ENCODE results near the gene STARD3. TPM values are rescaled to one million over a fixed set of nuclear protein-coding genes. Genes with fewer than 3 reads are reported as not detected.

STARD3 gene
- total and polyA plus RNA-seq, 2 of the 13 experiments (the other 11 are each of a cell fraction or from before 2014, with no cell fraction given): 34.6 to 100 TPM

GRCh38 chr17:39699818-39700147 lies 62.8 kb downstream of the STARD3 start, which contains the start of gene ERBB2 (continued):
- TF ChIP-seq GABPA (IDR thresholded peaks at IDR 0.05; ENCODE audit: low read depth, low read length): no peak
- TF ChIP-seq GABPA (CRISPR knock-in tag; IDR thresholded peaks at IDR 0.05; ENCODE audit: low read depth): no peak
- no peak for TF ChIP-seq ZNF773 (CRISPR knock-in tag; IDR thresholded peaks at IDR 0.05; ENCODE audit: borderline replicate concordance)
- no peak for TF ChIP-seq GZF1 (CRISPR knock-in tag; IDR thresholded peaks at IDR 0.05)
- TF ChIP-seq ZBTB14 (CRISPR knock-in tag; IDR thresholded peaks at IDR 0.05): no peak
- TF ChIP-seq ZNF746 (CRISPR knock-in tag; IDR thresholded peaks at IDR 0.05): no peak
- TF ChIP-seq TARDBP (CRISPR knock-in tag; IDR thresholded peaks at IDR 0.05): peak; percentile 28; the same call in 1 of the 2 replicates
- no peak for TF ChIP-seq ZNF562 (CRISPR knock-in tag; IDR thresholded peaks at IDR 0.05; ENCODE audit: borderline replicate concordance)
- TF ChIP-seq STAT6 (CRISPR knock-in tag; IDR thresholded peaks at IDR 0.05; ENCODE audit: borderline replicate concordance): no peak
- no peak for TF ChIP-seq JDP2 (CRISPR knock-in tag; IDR thresholded peaks at IDR 0.05; ENCODE audit: borderline replicate concordance)
- TF ChIP-seq, protein P1, sequence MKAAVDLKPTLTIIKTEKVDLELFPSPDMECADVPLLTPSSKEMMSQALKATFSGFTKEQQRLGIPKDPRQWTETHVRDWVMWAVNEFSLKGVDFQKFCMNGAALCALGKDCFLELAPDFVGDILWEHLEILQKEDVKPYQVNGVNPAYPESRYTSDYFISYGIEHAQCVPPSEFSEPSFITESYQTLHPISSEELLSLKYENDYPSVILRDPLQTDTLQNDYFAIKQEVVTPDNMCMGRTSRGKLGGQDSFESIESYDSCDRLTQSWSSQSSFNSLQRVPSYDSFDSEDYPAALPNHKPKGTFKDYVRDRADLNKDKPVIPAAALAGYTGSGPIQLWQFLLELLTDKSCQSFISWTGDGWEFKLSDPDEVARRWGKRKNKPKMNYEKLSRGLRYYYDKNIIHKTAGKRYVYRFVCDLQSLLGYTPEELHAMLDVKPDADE (CRISPR knock-in tag; IDR thresholded peaks at IDR 0.05): no peak
- TF ChIP-seq, protein P2, sequence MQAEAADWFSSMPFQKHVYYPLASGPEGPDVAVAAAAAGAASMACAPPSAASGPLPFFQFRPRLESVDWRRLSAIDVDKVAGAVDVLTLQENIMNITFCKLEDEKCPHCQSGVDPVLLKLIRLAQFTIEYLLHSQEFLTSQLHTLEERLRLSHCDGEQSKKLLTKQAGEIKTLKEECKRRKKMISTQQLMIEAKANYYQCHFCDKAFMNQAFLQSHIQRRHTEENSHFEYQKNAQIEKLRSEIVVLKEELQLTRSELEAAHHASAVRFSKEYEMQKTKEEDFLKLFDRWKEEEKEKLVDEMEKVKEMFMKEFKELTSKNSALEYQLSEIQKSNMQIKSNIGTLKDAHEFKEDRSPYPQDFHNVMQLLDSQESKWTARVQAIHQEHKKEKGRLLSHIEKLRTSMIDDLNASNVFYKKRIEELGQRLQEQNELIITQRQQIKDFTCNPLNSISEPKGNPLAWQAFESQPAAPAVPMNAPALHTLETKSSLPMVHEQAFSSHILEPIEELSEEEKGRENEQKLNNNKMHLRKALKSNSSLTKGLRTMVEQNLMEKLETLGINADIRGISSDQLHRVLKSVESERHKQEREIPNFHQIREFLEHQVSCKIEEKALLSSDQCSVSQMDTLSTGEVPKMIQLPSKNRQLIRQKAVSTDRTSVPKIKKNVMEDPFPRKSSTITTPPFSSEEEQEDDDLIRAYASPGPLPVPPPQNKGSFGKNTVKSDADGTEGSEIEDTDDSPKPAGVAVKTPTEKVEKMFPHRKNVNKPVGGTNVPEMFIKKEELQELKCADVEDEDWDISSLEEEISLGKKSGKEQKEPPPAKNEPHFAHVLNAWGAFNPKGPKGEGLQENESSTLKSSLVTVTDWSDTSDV (CRISPR knock-in tag; IDR thresholded peaks at IDR 0.05): no peak
- no peak for TF ChIP-seq PHF21A (CRISPR knock-in tag; IDR thresholded peaks at IDR 0.05)
- no peak for TF ChIP-seq ZNF274 (CRISPR knock-in tag; IDR thresholded peaks at IDR 0.05)
- TF ChIP-seq SMAD1 (CRISPR knock-in tag; IDR thresholded peaks at IDR 0.05; ENCODE audit: borderline replicate concordance, low read depth): no peak
- no peak for TF ChIP-seq AGO1 (IDR thresholded peaks at IDR 0.05; ENCODE audit: low read depth, low read length, poor library complexity, severe bottlenecking)
- TF ChIP-seq CEBPG (CRISPR knock-in tag; IDR thresholded peaks at IDR 0.05): no peak
- no peak for TF ChIP-seq HOXD1 (CRISPR knock-in tag; IDR thresholded peaks at IDR 0.05)
- TF ChIP-seq ZC3H4 (CRISPR knock-in tag; IDR thresholded peaks at IDR 0.05; ENCODE audit: borderline replicate concordance): no peak
- no peak for TF ChIP-seq ZFP62 (CRISPR knock-in tag; IDR thresholded peaks at IDR 0.05)
- TF ChIP-seq ZNF552 (CRISPR knock-in tag; IDR thresholded peaks at IDR 0.05; ENCODE audit: borderline replicate concordance): no peak; the same call in 1 of the 2 replicates
- TF ChIP-seq ZNF230 (CRISPR knock-in tag; IDR thresholded peaks at IDR 0.05): no peak
- no peak for TF ChIP-seq ZUFSP (CRISPR knock-in tag; IDR thresholded peaks at IDR 0.05; ENCODE audit: borderline replicate concordance)

All from HepG2 (cell line).